ENCODE results near the gene ABCC5.

Gene ABCC5

GRCh38 chr3:183968666-183969245 is 48.9 kb downstream of the ABCC5 start:
- no peak for DNase-seq

GRCh38 chr3:183967693-183968092 is 50.0 kb downstream of the ABCC5 start:
- no peak for DNase-seq

GRCh38 chr3:183966361-183966791 is 51.3 kb downstream of the ABCC5 start:
- DNase-seq, result no peak

- DNase-seq, result no peak
Measured at GRCh38 chr3:183962807-183963206, 54.9 kb downstream of the ABCC5 start.

GRCh38 chr3:183959214-183959613 is 58.5 kb downstream of the ABCC5 start:
- DNase-seq, result no peak

- no peak for DNase-seq
Measured at GRCh38 chr3:183958775-183959174, 58.9 kb downstream of the ABCC5 start.

GRCh38 chr3:183958226-183958625 is 59.5 kb downstream of the ABCC5 start:
- no peak for DNase-seq

GRCh38 chr3:183954875-183955274 is 62.8 kb downstream of the ABCC5 start:
- no peak for DNase-seq

- no peak for DNase-seq
Measured at GRCh38 chr3:183953471-183954070, 64.1 kb downstream of the ABCC5 start.

- no peak for DNase-seq
Measured at GRCh38 chr3:183951459-183951858, 66.2 kb downstream of the ABCC5 start.

GRCh38 chr3:183949690-183950089 is 68.0 kb downstream of the ABCC5 start:
- no peak for DNase-seq

GRCh38 chr3:183946037-183946436 is 71.6 kb downstream of the ABCC5 start:
- DNase-seq, result no peak

- no peak for DNase-seq
Measured at GRCh38 chr3:183944775-183945174, 72.9 kb downstream of the ABCC5 start.

- DNase-seq, result no peak
Measured at GRCh38 chr3:183943739-183944138, 73.9 kb downstream of the ABCC5 start.

- no peak for DNase-seq
Measured at GRCh38 chr3:183941216-183941615, 76.5 kb downstream of the ABCC5 start.

- DNase-seq, result no peak
Measured at GRCh38 chr3:183937601-183938286, 79.9 kb downstream of the ABCC5 start.

- DNase-seq, result no peak
Measured at GRCh38 chr3:183933160-183933559, 84.5 kb downstream of the ABCC5 start.

- no peak for DNase-seq
Measured at GRCh38 chr3:183931881-183932280, 85.8 kb downstream of the ABCC5 start.

GRCh38 chr3:183930086-183930485 is 87.6 kb downstream of the ABCC5 start:
- DNase-seq, result no peak

- DNase-seq, result no peak
Measured at GRCh38 chr3:183927059-183927458, 90.6 kb downstream of the ABCC5 start.

GRCh38 chr3:183924956-183925355 is 92.7 kb downstream of the ABCC5 start:
- no peak for DNase-seq

GRCh38 chr3:183924543-183924942 is 93.1 kb downstream of the ABCC5 start:
- no peak for DNase-seq

GRCh38 chr3:183922421-183922820 is 95.3 kb downstream of the ABCC5 start:
- no peak for DNase-seq

GRCh38 chr3:183921096-183921495 is 96.6 kb downstream of the ABCC5 start:
- DNase-seq, result no peak

- DNase-seq, result no peak
Measured at GRCh38 chr3:183920416-183920815, 97.3 kb downstream of the ABCC5 start.
